Activated CD4-positive, alpha-beta T cell treated with anti-CD3 and anti-CD28 coated beads for 48 hours (primary cell): ENCODE data around the gene PINK1.

Source experiments
- DNase-seq: peaks from one replicate; pipeline ENCODE4 v3.0.0-alpha.2; 2020

PINK1 gene

DNA sequence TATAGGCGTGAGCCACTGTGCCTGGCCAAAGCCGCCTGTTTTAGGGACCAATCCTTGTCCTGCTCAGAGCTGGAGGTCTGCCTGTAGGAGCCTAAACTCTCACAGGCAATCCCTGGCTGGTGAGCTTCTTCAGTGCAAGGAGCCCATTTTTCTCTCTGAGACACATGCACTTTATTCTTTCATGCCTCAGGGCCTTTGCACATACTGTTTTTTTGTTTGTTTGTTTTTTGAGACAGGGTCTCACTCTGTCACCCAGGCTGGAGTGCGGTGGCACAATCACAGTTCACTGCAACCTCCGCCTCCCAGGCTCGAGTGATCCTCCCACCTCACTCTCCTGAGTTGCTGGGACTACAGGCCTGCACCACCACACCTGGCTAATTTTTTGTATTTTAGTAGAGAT, 21.6 kb upstream of the PINK1 start:
- DNase-seq = no peak

DNA sequence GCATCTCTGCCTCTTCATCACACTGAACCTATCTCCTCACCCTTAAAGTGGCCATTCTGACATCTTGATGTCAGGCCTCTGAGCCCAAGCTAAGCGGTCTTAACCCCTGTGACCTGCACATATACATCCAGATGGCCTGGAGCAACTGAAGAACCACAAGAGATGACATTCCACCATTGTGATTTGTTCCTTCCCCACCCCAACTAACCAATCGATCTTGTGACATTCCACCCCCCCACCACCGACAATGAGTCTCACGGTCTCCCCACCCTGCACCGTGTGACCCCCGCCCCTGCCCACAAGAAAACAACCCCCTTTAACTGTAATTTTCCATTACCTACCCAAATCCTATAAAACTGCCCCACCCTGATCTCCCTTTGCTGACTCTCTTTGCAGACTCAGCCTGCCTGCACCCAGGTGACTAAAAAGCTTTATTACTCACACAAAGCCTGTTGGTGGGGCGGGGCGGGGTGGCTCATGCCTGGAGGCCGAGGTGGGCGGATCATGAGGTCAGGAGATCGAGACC, 21.0 kb upstream of the PINK1 start:
- DNase-seq = no peak

DNA sequence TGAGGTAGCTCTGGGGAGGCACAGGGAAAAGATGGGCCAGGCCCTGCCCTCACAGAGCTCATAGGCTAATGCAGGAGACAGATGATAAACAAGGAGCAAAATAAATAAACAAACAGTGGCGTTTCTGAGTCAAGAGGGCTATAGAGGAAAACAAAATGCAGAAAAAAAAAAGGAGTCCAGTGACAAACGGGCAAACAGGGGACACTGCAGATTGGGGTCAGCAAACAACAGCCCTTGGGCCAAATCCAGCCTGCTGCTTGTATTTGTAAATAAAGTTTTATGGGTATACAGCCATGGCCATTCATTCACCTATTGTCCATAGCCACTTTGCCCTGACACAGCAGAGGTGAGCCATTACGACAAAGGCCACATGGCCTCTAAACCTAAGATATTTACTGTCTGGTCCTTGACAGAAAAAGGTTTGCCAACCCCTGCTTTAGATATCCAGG, 19.1 kb upstream of the PINK1 start:
- no peak for DNase-seq

DNA sequence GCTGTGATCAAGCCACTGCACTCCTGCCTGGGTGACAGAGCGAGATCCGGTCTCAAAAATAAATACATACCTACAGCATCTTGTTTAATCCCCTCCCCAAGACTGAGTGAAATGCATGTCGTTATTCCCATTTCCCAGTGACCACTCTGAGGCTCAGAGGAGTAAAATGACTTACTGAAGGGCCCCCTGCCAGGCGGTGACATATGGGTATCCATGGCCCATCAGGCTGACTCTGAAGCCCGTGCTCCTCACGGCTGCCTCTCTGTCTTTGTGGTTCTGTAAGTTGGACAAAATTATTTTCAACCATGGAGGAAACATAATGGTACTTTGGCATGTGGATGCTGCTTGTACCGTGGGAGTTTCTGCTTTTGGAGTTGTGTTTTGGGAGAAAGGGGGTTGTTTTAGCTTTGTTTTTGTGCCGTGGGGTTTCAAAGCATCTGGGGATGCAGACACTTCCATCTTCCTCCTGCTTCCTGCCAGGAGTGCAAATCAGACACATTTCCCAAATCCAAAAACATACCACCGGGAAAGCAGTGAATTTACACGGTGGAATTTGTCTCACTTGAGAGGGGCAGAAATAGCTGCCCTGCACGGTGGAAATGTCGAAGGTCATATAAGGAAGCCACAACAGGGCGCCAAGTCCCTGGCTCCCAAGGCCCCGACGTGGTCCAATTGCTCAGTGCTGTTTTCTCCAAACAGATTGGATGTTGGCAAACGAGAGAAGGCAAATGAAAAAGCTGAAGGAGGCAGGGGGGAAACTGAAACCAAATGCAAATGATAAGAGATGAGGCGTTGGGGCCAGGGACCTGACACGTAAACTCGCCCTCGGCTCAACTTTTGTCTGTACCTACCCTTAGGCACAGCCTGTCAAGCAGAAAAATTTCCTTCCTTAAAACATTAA, 17.1 kb upstream of the PINK1 start:
- no peak for DNase-seq

DNA sequence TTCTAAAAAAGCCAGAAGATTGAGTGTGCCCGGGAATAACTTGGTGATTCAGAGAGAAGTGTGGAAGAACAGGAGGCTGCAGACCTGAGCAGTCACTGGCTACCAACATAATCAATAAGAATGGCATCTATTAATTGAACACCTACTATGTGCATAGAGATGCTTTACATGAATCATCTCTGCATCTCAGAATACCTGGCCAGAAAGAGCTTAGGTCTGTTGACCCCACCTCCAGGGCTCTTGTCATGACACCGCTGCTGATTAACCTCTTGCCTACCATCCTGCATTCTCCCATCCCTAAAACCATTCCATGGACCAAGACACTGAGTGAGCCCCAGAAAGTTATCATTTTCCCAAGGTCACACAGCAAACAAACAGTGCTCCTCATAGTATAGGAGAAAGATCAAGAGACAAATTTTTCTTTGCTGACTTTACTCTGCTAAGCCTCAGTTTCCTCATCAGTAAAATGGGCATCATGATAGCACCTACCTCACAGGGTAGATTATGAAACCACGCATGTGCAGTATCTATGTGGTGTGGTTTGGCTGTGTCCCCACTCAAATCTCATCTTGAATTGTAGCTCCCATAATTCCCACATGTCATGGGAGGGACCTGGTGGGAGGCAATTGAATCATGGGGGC, 16.3 kb upstream of the PINK1 start:
- DNase-seq = no peak

DNA sequence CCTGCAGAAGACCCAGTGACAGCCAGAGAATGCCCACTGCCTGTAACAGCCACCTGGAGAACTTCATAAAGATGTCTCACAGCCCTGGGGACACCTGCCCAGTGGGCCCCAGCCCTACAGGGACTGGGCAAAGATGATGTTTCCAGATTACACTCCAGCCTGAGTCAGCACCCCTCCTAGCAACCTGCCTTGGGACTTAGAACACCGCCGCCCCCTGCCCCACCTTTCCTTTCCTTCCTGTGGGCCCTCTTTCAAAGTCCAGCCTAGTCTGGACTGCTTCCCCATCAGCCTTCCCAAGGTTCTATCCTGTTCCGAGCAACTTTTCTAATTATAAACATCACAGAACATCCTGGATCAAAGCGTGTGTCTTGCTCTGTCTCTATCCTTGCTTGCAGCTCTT, 14.7 kb upstream of the PINK1 start:
- no peak for DNase-seq

DNA sequence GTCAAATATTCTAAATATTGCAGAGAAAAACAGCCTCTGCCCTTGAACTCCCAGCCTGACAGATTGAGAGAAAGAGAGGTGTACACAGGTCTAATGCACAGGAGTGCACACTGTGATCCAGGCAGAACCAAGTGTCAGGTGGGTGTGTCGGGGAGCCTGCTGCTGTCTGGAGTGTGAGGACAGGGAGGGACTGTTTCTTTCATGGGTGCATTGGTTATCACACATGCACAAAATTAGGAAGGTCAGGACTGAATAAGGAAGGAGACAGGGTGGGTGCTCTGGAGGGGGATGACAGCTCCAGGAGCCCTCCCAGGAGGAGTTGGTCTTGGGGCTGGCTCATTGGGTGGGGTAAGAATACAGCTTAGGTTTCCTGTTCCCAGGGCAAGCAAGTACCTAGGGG, 13.3 kb upstream of the PINK1 start:
- no peak for DNase-seq

DNA sequence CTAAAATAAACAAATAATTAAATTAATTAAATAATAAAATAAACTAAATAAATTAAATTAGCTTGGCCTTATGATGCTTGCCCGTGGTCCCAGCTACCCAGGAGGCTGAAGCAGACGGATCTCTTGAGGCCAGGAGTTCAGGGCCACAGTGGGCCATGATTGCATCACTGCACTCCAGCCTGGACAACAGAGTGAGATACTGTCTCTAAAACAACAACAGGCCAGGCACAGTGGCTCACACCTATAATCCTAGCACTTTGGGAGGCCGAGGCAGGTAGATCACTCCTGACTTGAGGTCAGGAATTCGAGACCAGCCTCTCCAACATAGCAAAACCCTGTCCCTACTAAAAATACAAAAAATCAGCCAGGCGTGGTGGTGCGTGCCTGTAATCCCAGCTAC, 12.2 kb upstream of the PINK1 start:
- DNase-seq = no peak

DNA sequence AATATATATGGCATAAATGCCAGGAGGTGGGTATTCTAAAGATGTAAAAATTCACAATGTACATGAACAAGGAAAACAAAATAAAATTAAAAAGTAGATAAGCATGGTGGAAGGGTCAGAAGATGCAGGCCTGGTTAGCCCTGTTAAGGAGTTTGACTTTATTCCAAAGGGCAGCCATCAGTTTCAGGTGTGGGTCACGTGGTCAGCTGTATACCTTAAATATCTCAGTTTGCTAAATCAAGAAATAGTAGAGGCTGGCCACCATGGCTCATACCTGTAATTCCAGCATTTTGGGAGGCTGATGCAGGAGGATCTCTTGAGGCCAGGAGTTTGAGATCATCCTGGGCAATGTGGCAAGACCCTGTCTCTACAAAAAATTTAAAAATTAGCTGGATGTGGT, 8.5 kb upstream of the PINK1 start:
- DNase-seq = no peak

DNA sequence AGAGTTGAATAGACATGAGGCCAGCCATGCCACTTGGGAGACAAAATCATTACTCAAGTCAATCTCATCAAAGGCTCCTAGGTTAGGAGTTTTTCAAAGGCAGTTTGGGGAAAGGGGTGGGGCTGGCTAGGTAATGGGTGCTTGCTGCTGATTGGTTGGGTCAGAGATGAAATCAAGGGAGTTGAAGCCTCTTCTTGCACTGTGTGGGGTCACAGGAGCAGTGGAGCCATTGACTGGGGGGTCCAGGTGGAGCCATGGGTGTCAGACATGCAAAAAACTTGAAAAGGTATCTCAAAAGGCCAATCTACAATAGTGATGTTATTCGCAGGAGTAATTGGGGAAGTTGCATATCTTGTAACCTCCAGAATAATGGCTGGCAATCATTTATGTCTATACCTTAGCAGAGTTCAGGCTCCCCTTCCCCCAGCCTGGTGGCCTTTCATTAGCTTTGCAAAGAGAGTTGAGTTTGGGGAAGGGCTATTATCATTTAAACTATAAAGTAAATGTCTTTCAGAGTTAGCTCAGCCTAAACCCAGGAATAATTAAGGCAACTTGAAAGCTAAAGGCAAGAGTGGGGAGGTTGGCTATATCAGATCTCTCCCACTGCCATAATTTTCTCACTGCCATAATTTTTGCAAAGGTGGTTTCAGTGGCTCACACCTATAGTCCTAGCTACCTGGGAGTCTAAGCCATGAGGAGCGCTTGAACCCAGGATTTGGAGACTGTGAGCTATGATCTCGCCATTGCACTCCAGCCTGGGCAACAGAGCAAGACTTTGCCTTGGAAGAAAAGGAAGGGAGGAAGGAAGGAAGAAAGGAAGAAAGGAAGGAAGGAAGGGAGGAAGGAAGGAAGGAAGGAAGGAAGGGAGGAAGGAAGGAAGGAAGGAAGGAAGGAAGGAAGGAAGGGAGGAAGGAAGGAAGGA, 7.8 kb upstream of the PINK1 start:
- no peak for DNase-seq

DNA sequence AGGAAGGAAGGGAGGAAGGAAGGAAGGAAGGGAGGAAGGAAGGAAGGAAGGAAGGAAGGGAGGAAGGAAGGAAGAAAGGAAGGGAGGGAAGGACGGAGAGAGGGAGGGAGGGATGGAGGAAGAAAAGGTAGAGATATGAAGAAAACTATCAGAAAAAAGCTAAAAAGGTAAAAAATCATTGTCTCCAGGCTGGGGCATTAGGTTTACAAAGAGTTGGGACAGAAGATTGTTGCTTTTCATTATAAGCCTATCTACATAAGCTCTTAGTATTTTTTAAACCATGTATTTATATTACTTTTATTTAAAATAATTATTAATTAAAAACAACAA, 7.2 kb upstream of the PINK1 start:
- DNase-seq = no peak

DNA sequence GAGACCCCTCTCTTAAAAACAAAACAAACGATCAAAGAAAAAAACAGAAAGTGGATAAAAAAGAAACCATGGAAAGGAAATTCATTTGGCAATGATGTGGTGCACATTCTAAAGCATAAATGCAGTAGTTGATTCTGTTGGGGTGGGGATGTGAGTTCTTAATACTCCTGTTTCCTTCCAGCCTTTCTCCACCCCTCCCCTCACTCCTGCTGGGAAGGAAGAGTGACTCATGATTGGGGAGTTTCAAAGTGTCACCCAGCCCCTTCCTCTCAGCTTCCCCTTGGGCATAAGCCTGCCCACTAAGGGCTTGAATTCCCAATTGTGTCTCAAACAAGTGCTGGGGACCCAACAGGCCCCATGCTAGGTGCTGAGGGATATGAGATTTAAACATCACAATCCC, 6.7 kb upstream of the PINK1 start:
- no peak for DNase-seq

DNA sequence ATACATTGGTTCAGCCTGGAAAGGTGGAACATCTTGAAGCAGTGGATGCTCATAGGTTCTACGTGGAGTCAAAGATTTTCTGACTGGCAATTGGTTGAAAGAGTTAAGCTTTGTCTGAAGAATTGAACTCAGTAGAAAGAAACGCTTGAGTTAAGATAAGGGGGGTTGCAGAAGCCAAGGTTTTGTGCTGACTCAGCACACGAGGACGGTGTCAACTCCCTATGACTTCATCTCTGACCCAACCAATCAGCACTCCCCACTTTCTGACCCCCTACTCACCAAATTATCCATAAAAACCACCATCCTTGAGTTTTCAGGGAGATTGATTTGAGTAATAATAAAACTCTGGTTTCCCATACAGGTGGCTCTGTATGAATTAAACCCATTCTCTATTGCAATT, 2.5 kb upstream of the PINK1 start:
- no peak for DNase-seq

DNA sequence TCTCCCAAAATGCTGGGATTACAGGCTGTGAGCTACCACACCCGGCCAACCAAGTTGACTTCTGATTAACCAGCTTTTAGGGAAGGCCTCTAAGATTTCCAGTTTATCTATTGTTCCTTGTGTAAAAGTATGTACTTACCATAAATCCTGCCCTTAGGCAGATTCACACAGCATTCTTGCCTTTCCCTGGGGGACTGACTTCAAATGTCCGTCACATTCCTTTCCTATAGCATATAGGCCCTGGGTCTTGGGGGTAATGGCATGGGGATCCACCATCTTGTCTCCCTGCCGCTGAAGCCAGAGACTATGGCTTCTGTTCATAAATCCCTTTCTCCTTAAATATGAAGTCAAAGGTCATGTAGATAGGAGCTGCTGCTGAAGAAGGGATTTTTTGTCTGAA, 872 bp upstream of the PINK1 start:
- no peak for DNase-seq

DNA sequence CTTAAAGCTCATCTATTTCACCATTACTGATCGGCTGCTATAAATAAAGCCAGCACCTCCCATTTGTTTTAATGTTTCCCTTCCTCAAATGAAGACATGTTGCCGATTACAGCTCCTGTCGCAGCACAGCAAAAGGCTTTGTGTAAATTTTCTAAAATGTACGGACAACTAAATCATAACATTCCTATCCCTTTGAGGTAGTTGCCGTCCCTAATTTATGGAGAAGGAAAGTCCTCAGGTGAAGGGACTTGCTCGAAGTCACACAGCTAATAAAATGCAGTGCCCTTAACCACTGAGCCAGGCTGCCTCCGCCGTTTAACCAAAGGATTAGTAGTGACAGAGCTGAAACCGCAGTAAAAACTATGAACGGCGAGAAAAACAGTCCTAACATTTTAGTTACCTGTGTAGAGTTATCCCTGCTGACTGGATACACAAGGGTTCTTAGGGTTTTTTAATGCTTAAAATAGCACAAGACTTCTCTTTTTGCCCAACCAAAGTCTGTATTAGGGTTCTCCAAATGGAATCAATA, 871 bp downstream of the PINK1 start:
- DNase-seq = no peak

DNA sequence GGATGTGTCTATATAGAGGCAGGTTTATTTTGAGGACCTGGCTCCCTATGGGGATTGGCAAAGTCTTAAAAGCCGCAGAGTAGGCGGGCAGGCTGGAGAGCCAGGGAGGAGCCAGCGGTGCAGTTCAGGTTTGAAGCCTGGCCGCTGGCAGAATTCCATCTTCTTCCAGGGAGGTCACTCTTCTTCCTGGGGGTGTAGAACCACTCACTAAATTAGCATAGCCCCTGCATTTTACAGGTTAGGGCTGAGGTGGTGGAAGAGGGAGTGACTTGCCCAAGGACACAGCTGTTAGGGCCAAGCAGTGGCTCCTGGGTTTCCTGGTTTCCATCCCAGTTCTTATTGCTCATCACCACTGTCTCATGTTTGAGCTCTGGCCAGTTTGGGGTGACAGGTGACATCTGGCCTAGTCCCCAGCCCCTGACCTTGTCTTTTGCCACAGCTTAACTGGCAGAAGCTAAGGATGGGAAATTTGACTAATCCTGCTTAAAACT, 1.4 kb downstream of the PINK1 start:
- DNase-seq = peak; percentile 37

DNA sequence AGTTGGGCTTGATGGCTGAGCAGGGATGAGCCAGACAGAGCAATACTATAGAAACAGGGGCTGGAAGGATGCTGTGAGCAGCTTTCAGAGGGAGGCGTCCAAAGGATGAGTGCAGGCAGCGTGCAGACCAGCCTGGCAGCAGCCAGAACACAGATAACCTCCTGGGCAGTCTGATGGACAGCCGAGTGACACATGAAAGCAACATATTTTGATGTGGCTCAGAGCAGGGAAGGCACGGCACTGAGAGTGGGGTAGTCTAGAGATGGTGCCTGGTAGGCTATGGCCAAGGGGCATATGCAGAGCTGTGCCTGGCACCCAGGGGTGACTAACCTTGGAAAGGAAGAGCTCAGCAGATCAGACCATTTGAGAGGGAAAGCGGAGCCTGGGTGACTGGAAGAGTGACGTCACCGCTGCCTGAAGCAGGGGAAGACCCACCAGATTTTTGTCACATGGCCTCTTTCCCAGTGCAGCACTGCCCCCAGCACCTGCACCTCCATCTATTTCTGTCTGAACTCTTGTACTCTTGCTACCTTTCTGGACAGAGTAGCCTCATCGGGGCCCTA, 3.6 kb downstream of the PINK1 start:
- DNase-seq = no peak

DNA sequence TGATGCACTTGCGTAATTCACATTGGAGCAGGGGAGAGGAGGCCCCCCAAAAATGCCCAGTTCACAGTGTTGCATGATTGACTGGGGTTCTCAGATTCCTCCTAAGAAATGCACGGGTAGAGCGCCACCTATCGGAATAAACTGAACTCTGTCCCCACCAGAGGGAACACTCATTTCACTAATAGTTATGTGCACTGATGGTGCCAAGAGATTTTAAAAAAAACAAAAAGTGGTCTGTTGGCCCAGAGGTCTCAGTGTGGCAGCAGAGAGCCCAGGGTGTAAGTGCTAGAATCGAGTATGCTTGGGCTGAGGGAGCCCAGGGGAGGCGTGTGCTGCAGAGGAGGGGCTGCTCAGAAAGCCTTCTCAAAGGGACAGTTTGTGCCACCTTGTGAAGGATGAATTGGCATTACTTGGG, 6.9 kb downstream of the PINK1 start:
- peak; percentile 71 for DNase-seq

DNA sequence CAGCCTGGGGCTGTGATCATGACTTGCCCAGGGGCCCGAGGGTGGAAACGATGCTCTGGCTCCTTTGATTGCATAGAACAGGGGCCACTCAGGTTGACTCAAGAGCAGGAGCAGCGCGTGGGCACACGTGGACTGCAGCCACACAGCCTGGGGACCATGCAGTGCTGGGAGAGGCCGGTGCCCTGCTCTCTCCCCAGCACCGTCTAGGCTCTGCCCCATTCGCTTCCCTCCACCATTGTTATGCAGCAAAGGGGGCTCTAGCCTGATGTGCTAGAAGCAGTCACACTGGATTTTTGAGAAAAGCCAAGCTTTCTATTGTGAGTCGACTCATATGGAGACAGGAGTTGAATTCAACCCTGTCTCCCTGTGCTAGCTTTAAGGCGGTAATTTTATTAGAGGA, 8.7 kb downstream of the PINK1 start:
- no peak for DNase-seq

DNA sequence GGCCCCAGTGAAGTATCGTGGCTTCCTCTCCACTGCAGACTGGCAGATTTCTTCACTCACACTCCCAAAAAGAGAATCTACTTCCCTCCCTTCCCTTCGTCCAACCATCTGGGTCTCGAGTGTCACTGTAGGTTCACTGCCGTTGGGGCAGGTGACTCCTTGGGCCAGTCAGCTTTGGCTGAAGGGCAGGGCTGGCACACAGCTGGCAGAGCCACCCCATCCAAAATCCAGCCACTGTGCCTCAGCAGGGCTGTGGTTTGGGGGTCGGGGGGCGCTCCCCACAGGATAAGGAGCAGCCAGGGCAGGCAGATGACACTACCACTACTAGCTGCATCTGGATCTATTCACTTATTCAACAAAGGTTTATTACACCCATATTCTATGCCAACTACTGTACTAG, 9.8 kb downstream of the PINK1 start:
- DNase-seq = no peak

DNA sequence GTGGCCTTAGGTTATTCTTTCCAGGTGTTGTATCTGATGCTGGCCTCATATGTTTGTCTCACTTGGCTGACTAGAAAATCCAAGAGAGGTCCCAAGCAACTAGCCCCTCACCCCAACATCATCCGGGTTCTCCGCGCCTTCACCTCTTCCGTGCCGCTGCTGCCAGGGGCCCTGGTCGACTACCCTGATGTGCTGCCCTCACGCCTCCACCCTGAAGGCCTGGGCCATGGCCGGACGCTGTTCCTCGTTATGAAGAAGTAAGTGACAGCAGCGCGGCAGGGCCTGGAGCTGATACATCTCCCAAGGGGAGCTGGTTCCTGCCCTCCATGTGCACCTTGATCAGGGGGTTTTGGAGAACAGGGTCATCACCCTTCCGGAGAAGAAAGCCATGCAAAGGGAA, 11.2 kb downstream of the PINK1 start:
- DNase-seq = no peak

DNA sequence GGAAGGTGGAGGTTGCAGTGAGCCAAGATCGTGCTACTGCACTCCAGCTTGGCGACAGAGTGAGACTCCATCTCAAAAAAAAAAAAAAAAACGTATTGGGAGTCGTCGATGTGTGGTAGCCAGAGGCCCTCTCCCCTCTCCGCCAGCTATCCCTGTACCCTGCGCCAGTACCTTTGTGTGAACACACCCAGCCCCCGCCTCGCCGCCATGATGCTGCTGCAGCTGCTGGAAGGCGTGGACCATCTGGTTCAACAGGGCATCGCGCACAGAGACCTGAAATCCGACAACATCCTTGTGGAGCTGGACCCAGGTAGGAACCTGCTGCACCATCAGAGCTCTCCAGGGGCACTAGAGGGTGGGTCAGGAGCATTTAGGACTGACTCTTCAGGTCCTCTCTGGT, 12.2 kb downstream of the PINK1 start:
- DNase-seq = no peak

DNA sequence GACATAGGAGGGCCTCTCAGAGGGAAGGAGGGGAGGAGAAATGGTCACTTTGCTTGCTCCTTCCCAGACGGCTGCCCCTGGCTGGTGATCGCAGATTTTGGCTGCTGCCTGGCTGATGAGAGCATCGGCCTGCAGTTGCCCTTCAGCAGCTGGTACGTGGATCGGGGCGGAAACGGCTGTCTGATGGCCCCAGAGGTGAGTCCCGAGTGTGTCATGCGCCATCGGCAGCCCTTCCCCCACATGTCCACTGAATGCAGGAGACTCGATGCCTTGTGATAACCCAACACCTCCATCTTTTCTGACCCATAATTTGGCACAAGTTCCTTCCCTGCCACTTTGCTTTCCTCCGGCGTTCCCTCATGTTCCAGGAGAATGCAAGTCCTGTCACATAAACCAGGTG, 15.2 kb downstream of the PINK1 start:
- no peak for DNase-seq
